ENCODE results near the gene JAZF1. TPM values are rescaled to one million over a fixed set of nuclear protein-coding genes. Genes with fewer than 3 reads are reported as not detected.

Gene JAZF1
- total and polyA plus RNA-seq, 3 experiments from 2014 or later = 3.2 to 5.1 (median 4.9) TPM

DNA sequence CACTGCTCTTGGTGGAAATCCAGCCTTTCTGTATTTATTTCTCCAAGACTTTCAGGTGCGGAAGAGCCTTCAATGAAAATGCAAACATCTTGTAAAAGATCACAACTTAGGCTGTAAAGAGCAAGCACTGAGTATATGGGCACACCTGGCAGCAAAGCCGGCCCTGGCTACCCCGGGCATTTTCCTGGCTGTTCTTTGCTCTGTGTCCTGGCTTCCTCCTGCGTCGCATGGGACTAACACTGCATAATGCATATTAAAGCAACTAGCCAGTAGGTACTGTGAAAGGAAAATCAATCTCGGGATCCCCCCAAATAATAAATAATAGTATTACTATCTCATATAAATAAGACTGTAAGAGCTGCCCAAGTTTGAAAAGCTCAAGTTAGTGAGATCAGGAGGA lies 9.9 kb downstream of the JAZF1 start:
- Mint-ChIP-seq H3K36me3 (peaks cover 0 to 5% (median 0%) of the 10 kb centered on the region in 3 donors), H3K9me3 (no peaks in the 10 kb centered on the region), H3K27ac (peak overlapping the region in 1 of 8 donors; percentile 14), H3K4me3 (no peak overlapping the region), H3K4me1 (peaks cover 5 to 15% (median 12%) of the 10 kb centered on the region in 3 donors), H3K27me3 (no peaks in the 10 kb centered on the region)
- H3K9me3 ChIP-seq (ENCODE audit: low read length) = no peaks in the 10 kb centered on the region
- no peaks in the 10 kb centered on the region for H3K36me3 ChIP-seq (ENCODE audit: insufficient read depth, low read length)
- no peak overlapping the region for H3K27ac ChIP-seq (ENCODE audit: low read depth, low read length)
- DNase-seq = no peak
- POLR2A ChIA-PET = no interaction called here
- H3K4me3 ChIP-seq (ENCODE audit: low read length) = no peak overlapping the region
- H3K27me3 ChIP-seq (ENCODE audit: insufficient read depth, low read length, poor library complexity, severe bottlenecking) = no peaks in the 10 kb centered on the region
- H3K4me1 ChIP-seq (ENCODE audit: insufficient read depth, low read length) = no peaks in the 10 kb centered on the region
- CTCF ChIA-PET = no interaction called here

DNA sequence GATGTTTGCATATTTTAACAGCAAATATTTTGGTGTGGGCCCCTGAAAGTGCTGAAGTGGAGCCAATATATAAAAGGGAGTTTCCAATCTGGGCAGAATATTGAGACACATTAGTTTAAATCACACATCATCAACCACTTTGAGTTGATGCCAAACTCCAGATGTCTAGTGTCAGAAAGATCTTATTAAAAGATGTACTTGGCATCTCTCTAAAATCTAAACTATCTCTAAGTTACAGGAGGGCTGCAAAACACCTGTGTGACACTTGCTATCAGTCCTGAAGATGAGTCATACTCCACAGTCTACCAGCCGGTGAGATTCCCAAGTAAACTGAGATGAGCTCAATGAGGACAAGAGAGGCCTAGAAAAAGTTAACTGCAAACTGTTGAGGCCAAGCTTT lies 11.4 kb downstream of the JAZF1 start:
- Mint-ChIP-seq H3K27me3 (no peaks in the 10 kb centered on the region), H3K4me1 (peaks cover 4 to 15% (median 13%) of the 10 kb centered on the region in 3 donors), H3K9me3 (no peaks in the 10 kb centered on the region), H3K27ac (peak overlapping the region in 1 of 8 donors; percentile 60), H3K36me3 (peaks cover 0 to 5% (median 0%) of the 10 kb centered on the region in 3 donors), H3K4me3 (no peak overlapping the region)
- ChIA-PET POLR2A (no interaction called here), CTCF (no interaction called here)
- Histone ChIP-seq H3K4me3 (ENCODE audit: low read length) (no peak overlapping the region), H3K4me1 (ENCODE audit: insufficient read depth, low read length) (no peaks in the 10 kb centered on the region), H3K36me3 (ENCODE audit: insufficient read depth, low read length) (no peaks in the 10 kb centered on the region), H3K27me3 (ENCODE audit: insufficient read depth, low read length, poor library complexity, severe bottlenecking) (no peaks in the 10 kb centered on the region), H3K9me3 (ENCODE audit: low read length) (no peaks in the 10 kb centered on the region), H3K27ac (ENCODE audit: low read depth, low read length) (no peak overlapping the region)
- DNase-seq = no peak

DNA sequence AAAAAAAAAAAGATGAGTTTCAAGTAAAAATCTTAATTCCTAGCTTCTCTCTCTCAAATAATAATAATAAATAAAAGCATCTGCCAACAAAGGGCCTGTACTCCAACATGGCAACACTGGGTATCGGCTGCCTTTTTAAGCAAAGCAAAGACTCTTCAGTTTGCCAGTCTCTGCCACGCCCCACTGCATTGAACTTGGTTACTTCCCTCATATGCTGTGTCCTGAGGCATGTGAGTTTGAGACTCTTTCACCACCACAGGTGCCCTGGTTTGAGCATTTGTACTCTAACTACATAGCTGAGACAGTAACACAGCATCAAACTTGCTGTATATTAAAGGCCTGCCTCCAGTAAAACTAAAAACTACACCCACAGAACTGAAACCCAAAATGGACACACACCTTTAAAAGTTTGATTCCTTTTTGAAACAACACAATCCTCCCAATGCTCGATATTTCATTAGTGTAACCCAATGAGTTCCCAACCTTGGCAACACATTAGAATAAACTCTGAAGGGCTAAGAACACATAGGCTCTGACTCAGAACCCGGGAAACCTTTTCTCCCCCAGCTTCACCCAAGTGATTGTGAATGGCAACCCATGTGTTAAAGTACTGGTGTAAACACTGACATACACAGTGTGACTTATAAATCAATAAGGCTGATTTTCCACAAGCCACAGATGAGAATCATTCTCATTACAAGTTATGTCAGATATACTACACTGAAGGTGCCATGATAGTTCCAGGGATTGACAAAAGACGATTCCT lies 12.0 kb downstream of the JAZF1 start:
- H3K36me3 Mint-ChIP-seq = peaks cover 0 to 5% (median 0%) of the 10 kb centered on the region in 3 donors
- CTCF ChIA-PET = no interaction called here
- no peak overlapping the region for H3K27ac Mint-ChIP-seq
- Histone ChIP-seq H3K4me1 (ENCODE audit: insufficient read depth, low read length) (no peaks in the 10 kb centered on the region), H3K9me3 (ENCODE audit: low read length) (no peaks in the 10 kb centered on the region), H3K27ac (ENCODE audit: low read depth, low read length) (no peak overlapping the region), H3K4me3 (ENCODE audit: low read length) (no peak overlapping the region), H3K36me3 (ENCODE audit: insufficient read depth, low read length) (no peaks in the 10 kb centered on the region), H3K27me3 (ENCODE audit: insufficient read depth, low read length, poor library complexity, severe bottlenecking) (no peaks in the 10 kb centered on the region)
- POLR2A ChIA-PET = no interaction called here
- H3K4me3 Mint-ChIP-seq = no peak overlapping the region
- DNase-seq = no peak
- H3K27me3 Mint-ChIP-seq = no peaks in the 10 kb centered on the region
- peaks cover 3 to 16% (median 15%) of the 10 kb centered on the region in 3 donors for H3K4me1 Mint-ChIP-seq
- no peaks in the 10 kb centered on the region for H3K9me3 Mint-ChIP-seq

DNA sequence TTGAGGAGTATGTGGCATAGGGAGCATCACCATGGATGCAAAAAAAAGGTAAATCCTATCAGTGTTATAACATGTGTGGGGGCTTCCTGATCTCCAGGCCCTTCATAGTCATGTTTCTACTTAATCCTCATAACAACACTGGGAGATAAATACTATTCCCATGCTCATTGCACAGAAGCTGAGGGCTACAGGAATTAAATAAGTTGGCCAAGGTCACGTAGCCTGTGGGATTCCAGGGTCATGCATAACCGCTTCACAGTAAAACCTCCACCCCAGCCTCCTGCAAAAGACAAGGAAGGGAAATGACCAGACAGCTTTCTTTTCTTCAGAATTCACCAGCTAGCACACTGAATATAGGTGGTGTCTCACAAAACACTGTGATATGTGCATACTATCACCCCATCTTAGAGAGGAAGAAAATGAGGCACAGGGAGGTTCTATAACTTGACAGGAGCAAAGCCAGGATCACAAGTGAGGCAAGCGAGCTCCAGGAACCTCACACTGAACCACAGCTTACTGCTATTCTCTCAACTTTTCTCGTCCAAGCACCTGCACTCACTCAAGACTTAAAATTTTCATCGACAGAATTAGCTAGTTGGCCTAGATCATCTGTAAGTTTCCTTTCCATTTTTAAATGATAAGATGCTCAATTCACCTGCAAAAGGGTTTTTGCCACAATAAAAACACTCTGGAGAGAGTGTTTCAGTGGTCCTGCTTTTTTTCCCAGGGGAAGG lies 13.4 kb downstream of the JAZF1 start:
- H3K27me3 ChIP-seq (ENCODE audit: insufficient read depth, low read length, poor library complexity, severe bottlenecking) = no peaks in the 10 kb centered on the region
- H3K4me1 Mint-ChIP-seq = peaks cover 3 to 19% (median 15%) of the 10 kb centered on the region in 3 donors
- no peaks in the 10 kb centered on the region for H3K4me1 ChIP-seq (ENCODE audit: insufficient read depth, low read length)
- no peak for DNase-seq
- H3K27ac Mint-ChIP-seq = no peak overlapping the region
- H3K9me3 Mint-ChIP-seq = no peaks in the 10 kb centered on the region
- H3K36me3 ChIP-seq (ENCODE audit: insufficient read depth, low read length) = no peaks in the 10 kb centered on the region
- no peaks in the 10 kb centered on the region for H3K27me3 Mint-ChIP-seq
- H3K36me3 Mint-ChIP-seq = peaks cover 0 to 5% (median 0%) of the 10 kb centered on the region in 3 donors
- H3K4me3 ChIP-seq (ENCODE audit: low read length) = no peak overlapping the region
- H3K4me3 Mint-ChIP-seq = no peak overlapping the region
- ChIA-PET CTCF (no interaction called here), POLR2A (no interaction called here)
- no peak overlapping the region for H3K27ac ChIP-seq (ENCODE audit: low read depth, low read length)
- H3K9me3 ChIP-seq (ENCODE audit: low read length) = no peaks in the 10 kb centered on the region

DNA sequence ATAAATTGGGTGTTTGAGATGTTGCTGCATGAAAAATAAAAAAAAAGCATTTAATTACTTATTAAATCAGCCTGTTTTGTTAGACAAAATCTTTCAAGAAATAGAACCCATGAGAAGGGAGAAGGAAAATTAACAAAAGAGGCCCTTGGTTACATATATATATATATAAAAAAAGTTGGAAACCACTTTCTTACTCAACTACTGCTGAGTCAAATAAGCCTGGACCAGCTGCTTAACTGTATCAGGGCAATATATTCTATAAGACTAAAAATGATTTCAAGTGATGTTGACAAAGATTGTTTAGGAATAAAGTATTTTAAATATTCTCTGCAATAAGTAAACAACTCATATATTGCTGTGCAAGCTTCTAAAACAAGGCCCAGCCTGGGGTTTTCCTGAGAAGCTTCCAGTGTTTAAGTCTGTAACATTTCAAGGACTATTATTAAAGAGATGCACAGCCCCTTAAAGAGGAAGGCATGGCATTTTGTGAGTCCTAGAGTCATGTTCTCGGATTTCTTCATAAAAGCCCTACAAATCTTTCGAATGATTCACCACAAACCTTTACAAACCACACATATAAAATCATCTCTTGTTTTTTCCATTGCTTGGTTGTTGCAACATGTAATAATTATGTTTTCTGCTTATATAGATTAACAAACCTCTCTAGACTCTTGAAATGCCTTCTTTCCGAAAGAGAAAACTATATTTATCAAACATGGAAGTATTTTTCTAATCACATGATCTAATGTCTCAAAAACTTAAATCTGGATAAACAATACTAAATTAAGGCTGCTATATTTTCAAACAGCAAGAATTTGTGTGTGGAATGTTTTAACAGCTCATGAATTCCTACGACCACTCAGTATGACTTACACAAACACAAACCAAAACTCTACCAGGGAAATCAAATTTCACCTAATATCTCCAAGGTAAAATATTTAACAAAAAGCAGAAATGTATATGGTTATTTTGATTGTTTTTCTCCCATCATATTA lies 14.3 kb downstream of the JAZF1 start:
- no peaks in the 10 kb centered on the region for H3K4me1 ChIP-seq (ENCODE audit: insufficient read depth, low read length)
- DNase-seq = no peak
- H3K27me3 ChIP-seq (ENCODE audit: insufficient read depth, low read length, poor library complexity, severe bottlenecking) = no peaks in the 10 kb centered on the region
- no peak overlapping the region for H3K27ac ChIP-seq (ENCODE audit: low read depth, low read length)
- Mint-ChIP-seq H3K4me3 (no peak overlapping the region), H3K9me3 (no peaks in the 10 kb centered on the region), H3K36me3 (peaks cover 0 to 5% (median 0%) of the 10 kb centered on the region in 3 donors), H3K27ac (no peak overlapping the region), H3K27me3 (no peaks in the 10 kb centered on the region), H3K4me1 (peaks cover 3 to 19% (median 15%) of the 10 kb centered on the region in 3 donors)
- ChIA-PET CTCF (interaction anchor here (1.3 kb wide), 1 partner anchor 70 kb away, joined by 3 read pairs; no protein-coding TSS in a partner anchor), POLR2A (no interaction called here)
- H3K9me3 ChIP-seq (ENCODE audit: low read length) = no peaks in the 10 kb centered on the region
- no peak overlapping the region for H3K4me3 ChIP-seq (ENCODE audit: low read length)
- no peaks in the 10 kb centered on the region for H3K36me3 ChIP-seq (ENCODE audit: insufficient read depth, low read length)

DNA sequence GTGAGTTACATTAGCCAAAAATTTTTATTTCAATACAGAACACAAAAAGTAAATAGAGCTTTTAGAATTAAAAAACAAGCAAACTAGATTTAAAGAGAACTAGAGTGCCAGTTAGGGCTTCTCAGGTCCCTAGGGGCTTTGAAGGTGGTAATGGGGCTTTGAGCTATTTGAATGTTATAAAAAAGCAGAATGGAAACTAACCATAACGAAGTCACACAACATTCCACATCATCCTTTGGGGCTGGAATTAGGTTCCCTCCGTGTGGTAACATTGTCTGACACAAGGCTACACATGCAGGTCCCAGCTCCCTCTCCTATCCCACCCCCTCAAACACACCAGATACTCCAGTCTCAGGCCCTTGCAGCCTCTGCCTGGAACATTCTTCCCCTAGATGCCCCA lies 15.3 kb downstream of the JAZF1 start:
- CTCF ChIA-PET = interaction anchor here (1.2 to 1.3 kb wide), 2 partner anchors 69 to 71 kb away, joined by 3 to 5 read pairs; no protein-coding TSS in a partner anchor
- no peak overlapping the region for H3K27ac Mint-ChIP-seq
- POLR2A ChIA-PET = no interaction called here
- no peak overlapping the region for H3K27ac ChIP-seq (ENCODE audit: low read depth, low read length)
- no peaks in the 10 kb centered on the region for H3K9me3 ChIP-seq (ENCODE audit: low read length)
- peaks cover 3 to 19% (median 15%) of the 10 kb centered on the region in 3 donors for H3K4me1 Mint-ChIP-seq
- no peak overlapping the region for H3K4me3 Mint-ChIP-seq
- no peaks in the 10 kb centered on the region for H3K4me1 ChIP-seq (ENCODE audit: insufficient read depth, low read length)
- no peaks in the 10 kb centered on the region for H3K27me3 ChIP-seq (ENCODE audit: insufficient read depth, low read length, poor library complexity, severe bottlenecking)
- H3K36me3 Mint-ChIP-seq = peaks cover 0 to 7% (median 0%) of the 10 kb centered on the region in 3 donors
- H3K4me3 ChIP-seq (ENCODE audit: low read length) = no peak overlapping the region
- H3K36me3 ChIP-seq (ENCODE audit: insufficient read depth, low read length) = no peaks in the 10 kb centered on the region
- DNase-seq = no peak
- H3K27me3 Mint-ChIP-seq = no peaks in the 10 kb centered on the region
- no peaks in the 10 kb centered on the region for H3K9me3 Mint-ChIP-seq

DNA sequence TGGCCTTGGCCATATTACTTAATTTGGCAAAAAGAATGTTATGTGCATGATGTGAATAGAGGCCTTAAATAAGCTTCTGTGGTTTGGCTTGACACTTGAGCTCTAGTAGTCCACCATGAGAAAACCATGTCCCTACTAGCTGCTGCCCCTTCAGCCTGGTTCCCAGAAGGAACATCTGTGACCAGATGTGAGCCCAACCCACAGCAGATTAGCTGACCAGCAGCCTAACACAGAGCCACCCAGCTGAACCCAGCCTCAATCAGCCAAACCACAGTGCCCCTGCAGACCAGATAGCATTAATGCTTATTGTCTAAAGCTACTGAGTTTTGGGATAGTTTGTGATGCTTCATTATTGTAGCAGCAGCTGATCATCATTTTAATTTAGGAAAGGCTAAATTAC lies 16.6 kb downstream of the JAZF1 start:
- no peak for DNase-seq
- CTCF ChIA-PET = interaction anchor here (1.2 kb wide), 1 partner anchor 70 kb away, joined by 5 read pairs; no protein-coding TSS in a partner anchor
- POLR2A ChIA-PET = no interaction called here
- peaks cover 3 to 14% (median 11%) of the 10 kb centered on the region in 3 donors for H3K4me1 Mint-ChIP-seq
- peaks cover 0 to 5% (median under 1%) of the 10 kb centered on the region in 3 donors for H3K36me3 Mint-ChIP-seq
- H3K27me3 Mint-ChIP-seq = no peaks in the 10 kb centered on the region
- Histone ChIP-seq H3K4me3 (ENCODE audit: low read length) (no peak overlapping the region), H3K36me3 (ENCODE audit: insufficient read depth, low read length) (no peaks in the 10 kb centered on the region), H3K27ac (ENCODE audit: low read depth, low read length) (no peak overlapping the region), H3K9me3 (ENCODE audit: low read length) (no peaks in the 10 kb centered on the region), H3K4me1 (ENCODE audit: insufficient read depth, low read length) (no peaks in the 10 kb centered on the region), H3K27me3 (ENCODE audit: insufficient read depth, low read length, poor library complexity, severe bottlenecking) (no peaks in the 10 kb centered on the region)
- no peak overlapping the region for H3K4me3 Mint-ChIP-seq
- H3K27ac Mint-ChIP-seq = no peak overlapping the region
- no peaks in the 10 kb centered on the region for H3K9me3 Mint-ChIP-seq
